BLaER1 (cell line): ENCODE results near the gene CREB5.
"Not testable (repeated sequence)": the region's sequence is repeated elsewhere in the genome, so short reads cannot be mapped to it uniquely, and the experiment has no call there.

Experiments used
- H3K27ac ChIP-seq: shearing (Covaris generic); formaldehyde crosslinking; 2 replicates; pipeline ENCODE4 v1.8.1; 2022
- H3K27me3 ChIP-seq: shearing (Covaris generic); formaldehyde crosslinking; 2 replicates; pipeline ENCODE4 v1.8.1; 2022
- H3K36me3 ChIP-seq: shearing (Covaris generic); formaldehyde crosslinking; 2 replicates; pipeline ENCODE4 v1.8.1; 2022
- H3K4me1 ChIP-seq: shearing (Covaris generic); formaldehyde crosslinking; 2 replicates; pipeline ENCODE4 v1.8.1; 2022
- H3K4me2 ChIP-seq: shearing (Covaris generic); formaldehyde crosslinking; 2 replicates; pipeline ENCODE4 v1.8.1; 2022
- H3K4me3 ChIP-seq: shearing (Covaris generic); formaldehyde crosslinking; 2 replicates; pipeline ENCODE4 v1.8.1; 2022
- H3K9ac ChIP-seq: shearing (Covaris generic); formaldehyde crosslinking; 2 replicates; pipeline ENCODE4 v1.8.1; 2022
- H3K9me3 ChIP-seq: shearing (Covaris generic); formaldehyde crosslinking; 2 replicates; pipeline ENCODE4 v1.8.1; 2022
- H4K20me1 ChIP-seq: shearing (Covaris generic); formaldehyde crosslinking; 2 replicates; pipeline ENCODE4 v1.8.1; 2022
- Cebpa-rat ChIP-seq: shearing (Covaris generic); IDR thresholded peaks from 2 replicates; pipeline ENCODE4 v1.8.1; 2022

Gene CREB5

DNA sequence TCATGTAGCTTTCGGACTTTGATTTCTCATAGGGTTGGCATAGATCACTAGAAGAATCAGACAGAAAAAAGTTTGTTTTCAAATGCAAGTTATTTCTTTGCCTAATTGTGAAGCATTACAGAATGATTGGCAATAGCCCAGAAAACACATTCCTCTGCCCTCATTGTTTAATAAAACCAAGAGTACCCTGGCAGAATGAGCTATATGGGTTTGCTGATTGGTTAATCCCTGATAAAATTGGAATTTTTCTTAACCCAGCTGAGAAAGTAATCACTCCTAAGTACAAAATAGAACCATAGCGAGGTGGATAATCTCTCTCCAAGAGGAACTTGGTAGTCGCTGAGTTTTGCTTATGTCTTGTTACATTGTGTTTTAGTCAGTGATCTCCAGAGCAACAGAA lies 30.9 kb upstream of the CREB5 start:
- TF ChIP-seq Cebpa-rat, result no peak
- no peak overlapping the region for H3K4me2 ChIP-seq
- H3K27ac ChIP-seq, result no peak overlapping the region
- no peaks in the 10 kb centered on the region for H3K9me3 ChIP-seq
- no peaks in the 10 kb centered on the region for H3K4me1 ChIP-seq
- no peak overlapping the region for H3K9ac ChIP-seq
- no peaks in the 10 kb centered on the region for H3K27me3 ChIP-seq
- no peaks in the 10 kb centered on the region for H3K36me3 ChIP-seq
- H3K4me3 ChIP-seq, result no peak overlapping the region
- H4K20me1 ChIP-seq, result no peaks in the 10 kb centered on the region

DNA sequence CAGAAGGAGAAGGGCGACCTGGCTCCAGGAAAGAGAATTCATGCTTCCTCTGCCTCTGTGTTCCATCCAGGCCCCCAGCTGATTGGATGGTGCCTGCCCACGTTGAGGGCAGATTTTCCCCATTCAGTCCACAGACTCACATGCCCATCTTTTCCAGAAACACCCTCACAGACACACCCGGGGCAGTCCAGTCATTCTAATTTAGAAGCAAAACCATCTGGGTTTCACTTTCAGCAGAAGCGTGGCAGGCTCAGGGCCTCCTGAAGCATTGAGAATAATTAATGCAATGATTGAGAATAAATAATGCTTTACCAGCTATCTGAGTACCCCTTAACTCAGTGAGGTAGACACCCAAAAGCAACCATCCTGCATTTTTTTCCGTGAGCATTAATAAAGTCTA lies 30.2 kb upstream of the CREB5 start:
- no peak overlapping the region for H3K9ac ChIP-seq
- H3K4me1 ChIP-seq, result no peaks in the 10 kb centered on the region
- no peaks in the 10 kb centered on the region for H3K9me3 ChIP-seq
- no peak overlapping the region for H3K4me3 ChIP-seq
- TF ChIP-seq Cebpa-rat, result no peak
- no peaks in the 10 kb centered on the region for H4K20me1 ChIP-seq
- no peak overlapping the region for H3K4me2 ChIP-seq
- no peaks in the 10 kb centered on the region for H3K36me3 ChIP-seq
- H3K27me3 ChIP-seq, result no peaks in the 10 kb centered on the region
- no peak overlapping the region for H3K27ac ChIP-seq

DNA sequence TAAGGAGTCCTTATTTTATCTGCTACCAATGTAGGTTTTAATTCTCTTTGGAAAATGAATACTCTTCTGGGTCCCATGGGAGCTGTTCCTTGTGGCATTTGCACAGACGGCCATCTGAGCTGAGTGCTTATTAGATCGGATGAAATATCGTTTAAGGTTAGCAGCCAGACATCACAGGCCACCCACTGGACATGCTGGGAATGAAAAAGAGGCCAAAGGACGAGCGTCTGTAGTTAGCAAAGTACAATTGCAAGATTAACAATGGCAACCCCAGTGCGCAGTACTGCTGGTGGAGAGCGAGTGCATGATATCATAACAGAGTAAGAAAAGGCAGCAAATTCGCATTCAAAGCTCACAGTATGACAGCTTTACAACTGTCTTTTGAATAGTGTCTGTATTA lies 28.3 kb upstream of the CREB5 start:
- Histone ChIP-seq H3K27ac (no peak overlapping the region), H3K9ac (no peak overlapping the region), H3K4me1 (no peaks in the 10 kb centered on the region), H4K20me1 (no peaks in the 10 kb centered on the region), H3K36me3 (no peaks in the 10 kb centered on the region), H3K9me3 (no peaks in the 10 kb centered on the region), H3K4me2 (no peak overlapping the region), H3K27me3 (no peaks in the 10 kb centered on the region), H3K4me3 (no peak overlapping the region)
- no peak for TF ChIP-seq Cebpa-rat

DNA sequence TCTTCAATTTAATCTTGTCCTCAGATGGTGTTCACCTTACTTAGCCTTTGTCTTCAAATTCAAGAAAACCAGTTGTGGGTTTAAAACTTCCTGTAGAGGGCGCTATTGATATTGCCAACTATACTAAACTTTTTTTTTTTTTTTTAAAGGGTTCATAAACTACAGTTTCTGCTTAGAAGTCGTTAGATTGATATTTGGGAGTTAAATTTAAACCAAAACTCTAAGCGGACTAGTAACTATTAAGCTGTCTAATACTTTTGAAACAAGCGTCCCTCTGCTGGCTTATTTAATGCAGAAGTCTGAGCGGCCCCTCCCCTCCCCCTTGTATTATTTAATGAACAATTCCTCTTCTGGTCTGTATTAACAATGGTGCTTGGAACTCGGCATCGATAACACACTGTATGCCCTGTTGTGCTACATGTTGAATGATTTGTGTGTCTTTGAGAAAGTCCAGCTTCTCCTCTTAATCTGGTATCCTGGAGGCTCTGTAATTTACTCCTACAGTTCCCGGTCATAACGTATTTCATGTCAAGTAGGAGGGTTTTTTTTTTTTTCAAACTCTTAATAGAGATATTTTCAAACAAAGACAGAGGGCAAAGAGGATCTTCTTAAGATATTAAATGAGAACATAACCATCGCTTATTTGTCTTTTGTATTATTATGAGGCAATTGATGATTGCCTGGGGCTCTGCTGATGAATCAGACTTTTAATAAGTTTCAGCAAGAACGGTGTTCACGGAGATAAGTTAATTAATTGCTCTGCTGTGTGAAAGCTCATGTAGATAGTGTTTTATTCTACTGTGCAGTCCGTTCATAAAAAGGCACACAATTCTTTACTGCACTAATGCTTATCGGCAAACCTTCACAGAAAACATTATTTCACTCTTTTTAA lies 22.6 kb upstream of the CREB5 start:
- no peak for TF ChIP-seq Cebpa-rat
- Histone ChIP-seq H4K20me1 (no peaks in the 10 kb centered on the region), H3K9ac (no peak overlapping the region), H3K4me1 (no peaks in the 10 kb centered on the region; the same call in 1 of the 2 replicates), H3K27me3 (no peaks in the 10 kb centered on the region), H3K4me3 (no peak overlapping the region), H3K36me3 (no peaks in the 10 kb centered on the region), H3K4me2 (no peak overlapping the region), H3K27ac (no peak overlapping the region), H3K9me3 (0 out of 2 replicates have a peak, but pooled peaks cover 6% of the 10 kb centered on the region)

DNA sequence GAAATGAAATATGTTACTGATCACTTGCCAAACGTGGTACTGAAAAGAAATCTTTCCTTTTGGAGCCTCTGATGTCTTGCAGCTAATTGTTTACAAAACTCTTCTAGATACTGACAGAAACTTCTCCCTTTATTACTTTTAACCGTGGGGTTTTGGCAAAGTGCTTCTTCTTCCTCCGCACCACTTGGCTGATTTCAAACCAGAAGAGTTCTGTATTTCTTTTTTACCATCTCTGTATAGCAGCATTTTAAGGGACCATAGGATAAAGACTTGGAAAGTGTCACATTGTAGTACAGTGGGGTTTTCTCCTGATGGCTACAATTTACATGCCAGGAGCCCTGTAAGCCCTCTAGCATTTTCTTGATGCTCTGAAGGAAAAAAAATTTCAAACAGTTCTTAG lies 21.9 kb upstream of the CREB5 start:
- no peaks in the 10 kb centered on the region for H4K20me1 ChIP-seq
- H3K9ac ChIP-seq, result no peak overlapping the region
- H3K27me3 ChIP-seq, result no peaks in the 10 kb centered on the region
- no peaks in the 10 kb centered on the region for H3K36me3 ChIP-seq
- no peak for TF ChIP-seq Cebpa-rat
- no peak overlapping the region for H3K4me3 ChIP-seq
- H3K9me3 ChIP-seq, result 0 out of 2 replicates have a peak, but pooled peaks cover 6% of the 10 kb centered on the region
- no peak overlapping the region for H3K27ac ChIP-seq
- no peaks in the 10 kb centered on the region; the same call in 1 of the 2 replicates for H3K4me1 ChIP-seq
- H3K4me2 ChIP-seq, result no peak overlapping the region

DNA sequence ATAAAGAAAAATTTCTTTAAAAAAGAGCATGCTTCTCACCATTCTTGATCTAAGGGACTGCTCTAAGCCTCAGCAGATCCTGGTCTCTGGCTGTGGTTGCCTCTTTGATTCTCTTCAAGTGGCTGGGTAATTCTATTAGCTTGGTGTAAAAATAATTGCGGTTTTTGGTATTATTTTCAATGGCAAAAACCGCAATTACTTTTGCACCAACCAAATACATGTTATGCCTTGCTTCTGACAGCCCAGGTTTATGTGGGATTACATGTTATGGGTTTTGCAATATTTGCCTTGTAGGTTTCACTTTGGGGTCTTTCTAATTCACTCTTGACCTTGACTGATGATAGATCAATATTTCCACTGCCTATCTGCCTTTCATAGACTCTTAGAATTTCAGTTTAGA lies 20.0 kb upstream of the CREB5 start:
- H3K4me2 ChIP-seq, result no peak overlapping the region
- TF ChIP-seq Cebpa-rat, result no peak
- H3K4me3 ChIP-seq, result no peak overlapping the region
- H3K9ac ChIP-seq, result no peak overlapping the region
- H3K4me1 ChIP-seq, result no peaks in the 10 kb centered on the region; the same call in 1 of the 2 replicates
- H3K36me3 ChIP-seq, result no peaks in the 10 kb centered on the region
- no peak overlapping the region for H3K27ac ChIP-seq
- H3K27me3 ChIP-seq, result no peaks in the 10 kb centered on the region
- 0 out of 2 replicates have a peak, but pooled peaks cover 6% of the 10 kb centered on the region for H3K9me3 ChIP-seq
- no peaks in the 10 kb centered on the region for H4K20me1 ChIP-seq

DNA sequence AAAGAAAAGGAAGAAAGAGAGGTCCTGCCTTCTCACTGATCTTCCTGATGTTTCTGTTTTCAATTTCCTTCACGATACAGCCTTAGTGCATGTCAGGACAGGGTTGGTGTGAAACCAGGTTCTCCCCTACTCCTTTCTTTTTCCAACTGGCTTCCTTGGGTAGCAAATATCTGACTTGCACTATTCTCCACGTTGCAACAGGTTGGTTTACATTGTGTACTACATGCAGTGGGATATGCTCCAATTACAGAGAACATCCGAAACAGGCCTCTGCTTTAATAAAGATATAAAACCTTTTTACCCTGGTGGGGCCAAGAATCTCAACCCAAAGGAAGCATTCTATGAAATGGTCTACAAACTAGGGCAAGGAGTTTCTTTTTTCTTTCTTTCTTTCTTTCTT lies 16.9 kb upstream of the CREB5 start:
- Histone ChIP-seq H3K27ac (no peak overlapping the region), H3K4me1 (no peaks in the 10 kb centered on the region), H3K9me3 (0 out of 2 replicates have a peak, but pooled peaks cover 6% of the 10 kb centered on the region), H3K9ac (no peak overlapping the region), H4K20me1 (no peaks in the 10 kb centered on the region), H3K4me2 (no peak overlapping the region), H3K4me3 (no peak overlapping the region), H3K36me3 (no peaks in the 10 kb centered on the region), H3K27me3 (no peaks in the 10 kb centered on the region)
- TF ChIP-seq Cebpa-rat, result no peak

DNA sequence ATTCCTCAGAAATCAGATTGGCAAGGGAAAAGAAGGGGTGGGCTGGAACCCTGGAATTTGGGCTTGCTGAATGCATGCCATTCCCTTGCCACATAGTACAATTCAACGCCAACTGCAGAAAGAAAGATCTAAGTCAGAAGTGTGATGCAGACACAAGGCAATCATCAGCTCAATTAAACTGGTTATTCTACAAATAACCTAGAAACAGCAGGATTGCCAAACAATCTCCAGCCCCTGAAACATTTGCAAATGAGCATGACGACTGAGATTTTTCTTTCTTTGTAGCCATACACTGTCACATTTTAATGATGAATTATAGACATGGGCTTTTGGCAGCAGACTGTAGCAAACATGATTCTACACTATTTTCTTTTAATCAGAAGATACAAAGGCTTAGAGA lies 16.5 kb upstream of the CREB5 start:
- no peaks in the 10 kb centered on the region for H3K36me3 ChIP-seq
- H3K9me3 ChIP-seq, result 0 out of 2 replicates have a peak, but pooled peaks cover 6% of the 10 kb centered on the region
- no peaks in the 10 kb centered on the region for H3K4me1 ChIP-seq
- no peak overlapping the region for H3K4me3 ChIP-seq
- H3K27ac ChIP-seq, result no peak overlapping the region
- H3K4me2 ChIP-seq, result no peak overlapping the region
- H3K27me3 ChIP-seq, result no peaks in the 10 kb centered on the region
- H4K20me1 ChIP-seq, result no peaks in the 10 kb centered on the region
- H3K9ac ChIP-seq, result no peak overlapping the region
- no peak for TF ChIP-seq Cebpa-rat

DNA sequence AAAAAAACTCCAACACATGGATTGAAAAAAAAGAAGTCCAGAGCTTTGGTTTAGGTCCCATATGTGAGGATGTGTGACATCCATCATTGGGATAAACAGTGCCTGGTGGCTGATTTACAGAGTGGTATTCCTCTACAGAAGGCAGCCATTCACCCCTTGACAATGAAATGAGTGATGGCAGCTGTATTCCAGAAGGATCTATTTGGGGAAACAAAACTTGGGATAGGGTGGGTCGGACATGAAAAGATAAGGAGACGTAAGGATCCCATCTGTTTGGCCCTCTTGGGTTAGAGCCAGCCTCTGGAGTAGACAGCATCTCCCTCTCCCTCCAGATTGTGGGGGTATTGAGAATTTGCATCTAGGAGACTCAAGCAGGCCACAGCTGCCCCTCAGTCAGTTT lies 15.2 kb upstream of the CREB5 start:
- no peaks in the 10 kb centered on the region for H3K36me3 ChIP-seq
- no peak for TF ChIP-seq Cebpa-rat

DNA sequence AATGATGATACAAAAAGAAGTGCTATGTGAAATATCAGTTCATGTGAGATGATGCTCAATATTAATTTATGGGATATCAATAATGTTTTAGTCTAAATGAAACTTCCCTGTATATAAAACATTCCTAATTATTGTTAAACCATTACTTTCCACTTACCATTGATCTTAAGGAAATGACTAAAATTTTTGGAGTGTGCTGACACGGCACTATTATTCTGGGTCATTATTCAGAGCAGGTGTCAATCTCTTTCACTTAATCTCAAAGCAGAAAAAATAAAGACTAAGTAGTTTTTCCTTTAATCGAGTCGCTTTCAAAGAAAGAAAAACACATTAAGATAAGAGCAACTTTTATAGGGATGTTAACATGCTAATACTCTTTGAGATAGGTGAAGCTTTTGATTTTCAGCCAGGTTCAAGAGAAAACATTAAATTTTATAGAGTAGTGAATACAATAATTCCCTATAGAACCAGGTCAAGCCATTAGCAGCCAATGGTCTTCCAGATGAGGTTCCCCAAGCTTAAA lies 11.4 kb upstream of the CREB5 start:
- no peak overlapping the region for H3K4me3 ChIP-seq
- TF ChIP-seq Cebpa-rat, result no peak
- H3K9ac ChIP-seq, result no peak overlapping the region
- H3K27me3 ChIP-seq, result no peaks in the 10 kb centered on the region
- no peaks in the 10 kb centered on the region for H3K9me3 ChIP-seq
- H3K4me2 ChIP-seq, result no peak overlapping the region
- no peaks in the 10 kb centered on the region for H4K20me1 ChIP-seq
- H3K27ac ChIP-seq, result no peak overlapping the region
- H3K36me3 ChIP-seq, result no peaks in the 10 kb centered on the region
- H3K4me1 ChIP-seq, result no peaks in the 10 kb centered on the region; the same call in 1 of the 2 replicates

More for the DNA sequence above, 15.2 kb upstream of the CREB5 start:
- Histone ChIP-seq H4K20me1 (no peaks in the 10 kb centered on the region), H3K27ac (no peak overlapping the region), H3K4me3 (no peak overlapping the region), H3K9ac (no peak overlapping the region), H3K27me3 (no peaks in the 10 kb centered on the region), H3K4me1 (no peaks in the 10 kb centered on the region), H3K9me3 (0 out of 2 replicates have a peak, but pooled peaks cover 6% of the 10 kb centered on the region), H3K4me2 (no peak overlapping the region)

DNA sequence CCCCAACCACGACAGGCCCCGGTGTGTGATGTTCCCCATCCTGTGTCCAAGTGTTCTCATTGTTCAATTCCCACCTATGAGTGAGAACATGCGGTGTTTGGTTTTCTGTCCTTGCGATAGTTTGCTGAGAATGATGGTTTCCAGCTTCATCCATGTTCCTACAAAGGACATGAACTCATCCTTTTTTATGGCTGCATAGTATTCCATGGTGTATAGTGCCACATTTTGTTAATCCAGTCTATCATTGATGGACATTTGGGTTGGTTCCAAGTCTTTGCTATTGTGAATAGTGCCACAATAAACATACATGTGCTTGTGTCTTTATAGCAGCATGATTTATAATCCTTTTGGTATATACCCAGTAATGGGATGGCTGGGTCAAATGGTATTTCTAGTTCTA lies 10.8 kb upstream of the CREB5 start:
- not testable (repeated sequence) for H4K20me1 ChIP-seq

More for the DNA sequence above, 10.8 kb upstream of the CREB5 start:
- H3K4me1 ChIP-seq, H3K9ac ChIP-seq, H3K4me3 ChIP-seq, H3K36me3 ChIP-seq, H3K9me3 ChIP-seq, H3K27me3 ChIP-seq, H3K4me2 ChIP-seq, H3K27ac ChIP-seq: not testable (repeated sequence)
